Measurements from ENCODE around the gene PIGP.
"Not testable (repeated sequence)": the region's sequence is repeated elsewhere in the genome, so short reads cannot be mapped to it uniquely, and the experiment has no call there.

The PIGP gene

DNA sequence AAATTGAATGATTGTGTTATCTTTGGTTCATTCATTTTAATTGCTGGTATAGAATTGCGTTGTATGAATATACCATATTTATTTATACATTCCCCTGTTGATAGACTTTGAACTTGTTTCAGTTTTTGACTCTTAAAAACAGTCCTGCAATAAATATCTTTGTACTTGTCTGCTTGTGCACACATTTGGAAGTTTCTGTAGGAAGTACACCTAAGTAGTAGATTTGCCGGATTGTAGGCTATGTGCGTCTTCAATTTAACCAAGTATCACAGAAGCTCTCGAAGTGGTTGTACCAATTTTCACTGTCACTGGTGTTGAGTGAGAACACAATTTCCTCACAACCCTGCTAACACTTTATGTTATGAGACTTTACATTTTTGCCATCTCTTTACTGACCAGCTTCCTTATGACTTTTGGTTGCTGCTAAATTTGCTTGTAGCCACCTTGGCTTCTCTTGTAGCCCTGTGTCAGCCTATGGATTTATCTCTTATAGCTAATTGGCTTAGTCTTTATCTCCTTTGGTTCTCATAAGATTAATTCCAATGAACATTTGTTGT is 2.4 kb upstream of the PIGP start:
- DNase-seq (ENCODE audit: low read depth), result no peak

DNA sequence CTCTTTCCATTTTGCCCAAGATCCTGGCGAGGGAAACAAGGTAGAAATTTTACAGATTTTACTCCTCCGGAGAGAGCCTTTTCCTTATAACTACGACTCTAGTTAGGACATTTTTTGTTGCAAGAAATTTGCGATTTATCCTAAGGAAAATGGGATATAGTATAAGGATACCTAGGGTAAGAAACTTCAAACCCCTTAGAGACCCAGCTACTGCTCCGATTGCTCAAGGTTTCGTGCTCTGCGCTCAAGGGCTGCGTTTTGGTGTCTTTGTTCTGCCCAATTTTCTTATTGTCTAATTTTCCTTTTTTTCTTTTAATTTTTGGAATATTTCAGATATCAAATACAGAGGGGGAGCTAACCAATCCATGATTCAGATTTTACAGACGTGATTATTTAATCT is 1.7 kb upstream of the PIGP start:
- no peak for DNase-seq (ENCODE audit: low read depth)

DNA sequence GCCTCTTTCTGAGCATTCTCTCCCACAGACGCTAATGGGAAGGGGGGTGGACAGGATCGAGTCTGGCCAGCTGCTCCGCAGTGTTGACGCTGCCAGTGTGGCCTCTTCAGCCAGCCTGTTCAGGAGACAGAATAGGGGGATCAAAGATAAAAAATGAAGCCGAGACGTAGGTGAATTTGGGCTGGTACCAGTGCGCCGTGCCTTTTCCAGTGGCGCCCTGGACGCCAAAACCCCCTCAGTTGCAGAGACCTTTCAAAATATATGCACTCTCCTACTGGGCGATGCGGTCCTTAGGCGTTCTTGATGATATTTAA is 1.3 kb upstream of the PIGP start:
- DNase-seq (ENCODE audit: low read depth), result no peak

DNA sequence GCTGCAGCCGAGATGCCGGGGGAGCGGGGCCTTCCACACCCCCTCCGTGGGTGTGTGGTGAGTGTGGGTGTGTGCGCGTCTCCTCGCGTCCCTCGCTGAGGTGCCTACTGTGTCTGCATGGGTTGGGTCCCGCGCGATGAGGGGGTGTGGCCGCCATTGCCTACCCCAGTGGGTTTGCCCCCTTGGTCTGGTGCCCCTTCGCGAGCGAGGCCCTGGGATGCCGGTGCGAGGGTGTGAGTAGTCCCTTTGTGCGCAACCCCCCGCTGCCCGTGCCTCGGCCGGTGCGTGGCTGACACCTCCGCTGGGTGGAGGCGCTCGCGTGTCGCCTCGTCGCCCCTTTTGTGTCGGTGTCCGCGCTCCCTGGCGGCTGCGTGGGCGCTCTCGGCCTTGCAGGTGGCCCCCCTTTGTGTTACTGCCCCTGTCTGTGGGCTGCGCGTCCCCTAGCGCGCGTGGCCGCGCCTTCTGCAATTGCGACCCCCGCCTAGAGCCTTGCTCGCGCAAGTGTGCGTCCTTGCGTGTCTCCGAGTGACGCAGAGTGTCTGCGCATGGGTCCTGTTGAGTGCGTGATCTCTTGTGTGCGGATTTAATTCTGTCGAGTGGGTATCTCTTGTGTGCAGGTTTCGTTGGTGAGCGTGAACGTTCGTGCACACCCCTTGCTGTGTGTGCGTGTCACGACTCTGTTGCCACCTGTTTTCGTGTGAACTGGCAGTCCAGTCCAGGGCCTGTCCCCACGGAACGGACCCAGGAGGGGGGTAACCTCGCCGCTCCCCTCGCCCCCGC is 736 bp upstream of the PIGP start:
- peak; percentile 47 for DNase-seq (ENCODE audit: low read depth)

DNA sequence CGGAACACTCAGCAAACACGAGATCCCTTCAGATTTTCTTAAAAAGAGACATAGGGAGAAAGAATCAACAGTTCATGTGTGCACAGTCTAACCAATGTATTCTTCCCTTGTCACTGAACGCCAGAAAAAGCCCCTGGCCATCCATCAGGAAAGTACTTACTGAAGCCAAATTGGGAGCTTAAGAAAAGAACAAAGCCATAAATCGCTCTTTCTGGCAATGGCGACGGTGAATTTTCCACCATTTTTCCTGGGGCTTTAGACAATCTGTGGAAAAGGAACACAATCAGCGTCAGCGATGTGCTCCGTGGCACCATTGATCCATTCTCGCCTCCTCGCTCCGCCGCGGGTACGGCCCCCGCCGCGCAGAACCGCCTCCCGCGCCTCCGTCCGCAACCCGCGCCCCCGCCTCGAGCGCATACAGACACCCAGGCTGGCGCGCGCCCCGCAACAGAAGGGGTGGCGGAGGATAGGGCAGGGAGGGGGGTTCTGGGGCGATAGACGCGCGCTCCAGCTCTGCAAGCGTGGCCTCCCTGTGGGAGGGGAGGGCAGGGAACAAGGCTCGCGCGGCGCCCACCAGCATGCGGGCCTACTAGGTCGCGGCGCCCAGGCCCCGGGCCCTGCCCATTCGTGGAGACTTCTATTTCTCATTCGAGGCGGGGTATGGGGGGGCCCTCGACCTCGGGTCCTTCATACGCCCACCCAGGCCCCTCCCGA is 440 bp downstream of the PIGP start:
- no peak for DNase-seq (ENCODE audit: low read depth)

DNA sequence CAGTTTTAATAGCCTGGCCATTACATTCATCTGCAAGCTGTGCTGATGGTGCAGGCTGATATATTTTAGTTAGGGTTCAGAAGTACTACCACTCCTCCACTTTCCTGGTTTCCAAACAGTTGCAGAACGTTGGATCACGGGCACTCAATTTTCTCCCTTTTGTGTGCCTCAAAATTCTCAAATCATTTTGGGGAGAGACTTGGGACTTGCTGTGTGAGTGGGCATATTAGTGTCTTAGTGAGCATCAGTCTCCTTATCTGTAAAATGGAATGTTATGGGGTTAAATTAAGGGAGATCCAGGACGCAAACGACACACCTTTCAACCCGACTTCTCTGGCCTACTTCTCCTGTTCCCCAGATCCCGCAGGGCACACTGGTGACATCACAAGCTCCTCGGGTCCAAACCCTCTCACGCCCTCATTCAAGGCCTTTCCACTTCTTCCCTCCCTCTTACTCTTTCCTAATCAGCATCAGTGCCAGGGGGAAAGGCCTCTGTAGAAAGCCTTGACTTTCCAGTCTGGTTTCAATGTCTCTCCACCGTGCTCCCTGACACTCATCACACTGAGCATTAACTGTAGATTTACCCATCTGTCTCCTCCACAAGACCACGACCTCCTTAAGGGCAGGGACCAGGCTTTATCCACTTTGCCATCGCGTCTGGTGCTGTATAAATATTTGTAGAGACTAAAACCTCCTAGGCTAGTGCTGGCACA is 1.2 kb downstream of the PIGP start:
- no peak for DNase-seq (ENCODE audit: low read depth)

DNA sequence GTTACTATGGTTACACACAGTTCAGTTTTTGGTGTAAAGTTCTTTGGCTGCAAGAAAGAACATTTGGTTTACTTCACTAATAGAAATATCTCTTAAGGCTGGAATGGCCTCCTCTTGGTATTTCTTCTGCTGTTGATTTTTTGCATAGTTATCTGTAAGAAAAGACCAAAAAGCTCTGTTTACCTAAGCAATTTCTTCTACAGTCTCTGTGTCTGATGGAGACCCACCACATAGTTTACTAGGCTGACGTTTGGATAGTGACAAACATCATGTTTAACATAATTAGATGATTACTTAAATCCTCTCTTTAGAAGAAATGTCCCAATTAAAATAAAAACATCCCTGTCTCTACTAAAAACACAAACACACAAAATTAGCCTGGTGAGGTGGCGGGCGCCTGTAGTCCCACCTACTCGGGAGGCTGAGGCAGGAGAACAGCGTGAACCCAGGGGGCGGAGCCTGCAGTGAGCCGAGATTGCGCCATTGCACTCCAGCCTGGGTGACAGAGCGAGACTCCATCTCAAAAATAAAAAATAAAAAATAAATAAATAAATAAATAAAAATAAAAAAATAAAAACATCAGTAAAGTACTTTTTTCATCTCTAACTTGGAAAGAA is 7.2 kb downstream of the PIGP start:
- no peak for DNase-seq (ENCODE audit: low read depth)

DNA sequence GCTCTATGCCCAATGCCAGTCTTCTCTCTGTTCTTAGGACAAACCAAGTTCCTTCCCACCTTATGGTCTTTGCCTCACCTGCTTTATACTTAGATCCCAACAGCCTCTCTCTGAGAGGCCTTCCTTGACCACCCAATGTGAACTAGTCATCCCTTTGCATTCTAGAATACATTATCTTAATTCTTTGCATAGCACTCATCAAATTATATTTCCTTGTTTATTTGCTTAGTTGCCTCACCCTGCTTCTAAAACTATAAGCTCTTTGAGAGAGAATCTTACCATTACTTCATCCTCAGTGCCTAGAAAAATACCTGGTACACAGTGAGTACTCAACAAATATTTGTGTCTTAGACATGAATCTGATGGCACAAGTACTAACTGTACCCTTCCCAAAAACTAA is 8.0 kb downstream of the PIGP start:
- no peak for DNase-seq (ENCODE audit: low read depth)

DNA sequence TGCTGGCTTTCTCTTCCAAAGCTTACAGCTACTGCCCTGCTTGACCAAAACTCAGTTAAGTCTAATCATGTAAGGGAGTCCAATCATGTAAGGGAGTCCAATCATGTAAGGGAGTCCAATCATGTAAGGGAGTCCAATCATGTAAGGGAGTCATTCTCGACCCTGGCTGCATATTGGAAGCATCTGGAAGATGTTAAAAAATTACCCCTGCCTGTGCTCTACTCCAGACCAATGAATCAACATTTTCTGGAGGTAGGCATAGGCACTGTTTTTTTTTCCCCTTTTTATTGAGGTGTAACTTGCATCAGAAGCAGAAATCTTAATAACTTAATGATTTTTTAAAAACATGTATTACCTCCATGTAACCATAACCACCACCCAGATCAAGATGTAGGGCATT is 9.4 kb downstream of the PIGP start:
- DNase-seq (ENCODE audit: low read depth), result no peak

DNA sequence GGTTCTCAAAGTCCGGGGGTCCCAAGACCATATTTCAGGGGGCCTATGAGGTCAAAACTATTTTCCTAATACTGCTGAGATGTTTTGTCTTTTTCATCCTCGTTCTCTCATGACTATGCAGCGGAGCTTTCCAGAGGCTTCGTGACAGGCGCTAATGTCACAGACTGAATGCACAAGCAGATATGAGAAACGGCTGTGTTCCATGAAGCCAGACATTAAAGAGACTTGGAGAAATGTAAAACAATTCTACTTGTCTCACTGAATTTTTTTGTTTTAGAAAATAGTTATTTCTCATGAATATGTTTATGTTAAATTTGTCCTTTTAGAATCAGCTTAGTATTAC is 10.3 kb downstream of the PIGP start:
- DNase-seq (ENCODE audit: low read depth), result no peak

DNA sequence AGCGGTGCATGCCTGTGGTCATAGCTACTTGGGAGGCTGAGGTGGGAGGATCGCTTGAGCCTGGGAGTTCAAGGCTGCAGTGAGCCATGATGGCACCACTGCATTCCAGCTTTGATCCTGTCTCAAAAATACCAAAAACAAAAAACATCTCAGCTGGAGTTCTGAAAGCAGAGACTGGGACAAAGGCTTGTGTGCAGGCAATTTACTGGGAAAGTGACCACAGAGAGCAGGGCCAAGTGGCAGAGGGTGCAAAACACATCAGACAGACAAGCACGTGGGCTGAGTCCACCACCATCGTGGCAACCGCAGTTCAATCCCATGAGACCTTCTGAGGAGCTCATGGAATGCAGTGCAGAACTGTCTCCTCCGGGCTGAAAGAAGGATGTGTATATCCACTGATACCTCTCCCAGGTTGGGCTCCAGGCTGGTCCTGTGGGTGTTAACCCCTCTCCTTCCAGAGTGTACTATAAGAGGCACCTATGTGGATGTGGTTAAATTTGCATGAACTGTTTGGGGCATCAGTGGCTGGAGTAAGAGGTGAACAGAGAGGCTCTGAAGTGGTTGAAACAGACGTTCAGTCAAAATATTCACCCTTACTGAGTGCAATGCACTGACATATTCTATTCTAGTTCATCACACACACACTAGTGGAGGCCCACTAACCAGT is 10.8 kb downstream of the PIGP start:
- no peak for DNase-seq (ENCODE audit: low read depth)

DNA sequence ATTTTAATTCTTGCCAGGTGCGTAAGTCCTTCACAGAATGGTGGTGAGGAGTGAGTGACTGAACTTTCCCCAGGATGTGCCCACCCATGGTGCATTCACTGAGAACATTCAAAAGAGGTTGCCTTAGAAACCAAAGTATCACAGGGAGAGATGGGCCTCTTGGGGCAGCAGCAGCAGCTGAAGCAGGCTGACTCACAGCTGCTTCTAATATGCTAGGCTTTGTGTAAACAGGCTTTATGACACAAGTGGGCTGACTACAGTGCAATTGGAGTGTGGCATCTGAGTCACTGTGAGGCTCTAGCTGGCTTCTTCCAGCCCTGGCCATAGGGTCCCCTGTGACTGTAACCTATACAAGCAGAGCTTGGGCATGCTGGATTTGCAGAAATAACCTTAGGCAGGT is 12.6 kb downstream of the PIGP start:
- no peak for DNase-seq (ENCODE audit: low read depth)

DNA sequence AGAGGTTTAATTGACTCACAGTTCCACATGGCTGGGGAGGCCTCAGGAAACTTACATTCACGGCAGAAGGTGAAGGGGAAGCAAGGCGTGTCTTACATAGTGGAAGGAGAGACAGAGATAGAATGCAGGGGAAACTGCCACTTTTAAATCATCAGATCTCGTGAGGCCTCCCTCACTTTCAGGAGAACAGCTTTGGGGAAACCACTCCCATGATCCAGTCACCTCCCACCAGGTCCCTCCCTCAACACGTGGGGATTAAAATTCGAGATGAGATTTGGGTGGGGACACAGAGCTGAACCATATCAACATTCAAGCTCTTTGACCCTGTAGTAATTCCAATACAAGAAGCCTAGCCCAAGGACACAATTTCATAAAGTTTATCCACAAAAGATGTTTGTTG is 13.7 kb downstream of the PIGP start:
- no peak for DNase-seq (ENCODE audit: low read depth)

DNA sequence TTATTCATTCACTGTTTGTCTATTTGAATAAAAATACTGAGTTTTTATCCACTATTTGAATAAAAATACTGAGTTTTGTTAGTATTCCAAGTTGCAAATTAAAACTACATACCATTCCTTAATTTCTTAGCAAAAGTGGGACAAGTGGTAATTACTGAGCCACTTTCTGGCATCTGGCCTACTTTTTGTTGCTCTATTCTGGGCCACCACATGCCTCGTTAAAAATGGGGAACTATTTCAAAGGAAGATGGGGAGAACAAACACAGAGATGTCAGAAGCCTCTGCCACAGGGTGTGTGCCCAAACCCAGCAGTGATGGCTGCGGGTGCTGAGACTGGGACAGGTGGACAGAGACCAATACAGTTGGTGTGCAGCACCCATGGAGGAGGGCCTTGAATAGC is 14.6 kb downstream of the PIGP start:
- DNase-seq (ENCODE audit: low read depth), result no peak

DNA sequence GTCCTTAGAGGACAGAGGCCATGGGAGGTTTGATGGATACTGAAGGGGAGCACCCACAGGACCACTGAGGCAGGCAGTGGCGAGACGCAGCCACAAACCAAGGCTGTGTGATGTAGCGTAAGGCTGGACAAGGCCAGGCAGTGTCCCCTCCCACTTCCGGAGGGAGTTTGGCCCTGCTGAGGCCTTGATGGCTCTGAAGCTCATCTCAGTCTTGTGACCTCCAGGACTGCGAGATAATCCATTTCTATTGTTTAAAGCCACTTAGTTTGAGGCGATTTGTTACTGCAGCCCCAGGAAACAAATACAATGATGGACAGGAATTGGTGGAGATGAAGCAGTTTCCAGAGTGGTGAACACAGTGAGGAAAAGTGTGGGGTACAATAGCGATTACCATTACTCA is 15.3 kb downstream of the PIGP start:
- DNase-seq (ENCODE audit: low read depth), result no peak

DNA sequence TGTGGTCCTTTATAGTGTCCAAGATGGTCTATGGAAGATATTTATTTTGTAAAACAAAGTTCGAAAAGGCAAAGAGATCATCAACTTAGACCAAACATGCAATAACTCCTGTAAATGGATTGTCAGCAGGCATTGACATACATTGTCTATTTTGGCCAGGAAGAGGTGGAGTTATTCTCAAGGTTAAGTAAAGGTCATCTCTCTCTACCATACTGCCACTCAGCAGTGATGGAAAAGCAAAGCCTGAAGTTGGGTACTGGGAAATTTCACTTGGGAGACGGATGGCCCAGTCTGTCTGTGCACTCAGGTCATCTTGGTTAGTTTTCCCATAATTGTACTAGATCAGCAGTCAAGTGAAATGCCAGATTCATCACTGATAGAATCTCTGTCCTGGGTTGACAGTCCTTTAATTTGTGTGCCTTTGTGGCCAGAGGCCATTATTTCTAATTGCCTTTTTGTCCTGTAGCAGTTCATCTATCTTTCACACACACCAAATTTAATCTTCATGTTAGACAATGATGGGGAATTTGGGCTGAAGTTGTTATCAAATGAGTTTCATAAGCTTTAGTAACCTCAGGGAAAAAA is 17.5 kb downstream of the PIGP start:
- no peak for DNase-seq (ENCODE audit: low read depth)

DNA sequence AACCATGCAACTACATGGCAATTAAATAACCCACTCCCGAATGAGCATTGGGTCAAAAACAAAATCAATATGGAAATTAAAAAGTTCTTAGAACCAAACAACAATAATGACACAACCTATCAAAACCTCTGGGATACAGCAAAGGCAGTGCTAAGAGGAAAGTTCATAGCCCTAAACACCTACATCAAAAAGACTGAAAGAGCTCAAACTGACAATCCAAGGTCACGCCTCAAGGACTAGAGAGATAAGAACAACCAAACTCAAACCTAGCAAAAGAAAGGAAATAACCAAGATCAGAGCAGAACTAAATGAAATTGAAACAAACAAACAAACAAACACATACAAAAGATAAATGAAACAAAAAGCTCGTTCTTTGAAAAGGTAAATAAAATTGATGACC is 23.1 kb downstream of the PIGP start:
- not testable (repeated sequence) for DNase-seq (ENCODE audit: low read depth)

DNA sequence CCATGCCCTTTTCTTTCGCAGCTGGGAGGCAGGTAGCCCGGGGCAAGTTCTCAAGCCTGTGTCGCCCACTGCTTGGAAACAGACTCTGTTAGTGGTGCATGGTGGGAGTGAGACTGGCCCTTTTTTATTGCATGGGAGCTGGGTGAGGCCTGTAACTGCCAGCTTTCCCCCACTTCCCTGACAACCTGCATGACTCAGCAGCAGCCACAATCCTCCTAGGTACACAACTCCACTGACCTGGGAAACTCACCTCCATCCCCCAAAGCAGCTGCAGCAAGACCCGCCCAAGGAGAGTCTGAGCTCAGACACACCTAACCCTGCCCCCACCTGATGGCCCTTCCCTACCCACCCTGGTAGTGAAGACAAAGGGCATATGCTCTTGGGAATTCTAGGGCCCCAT is 25.8 kb downstream of the PIGP start:
- DNase-seq (ENCODE audit: low read depth), result no peak

DNA sequence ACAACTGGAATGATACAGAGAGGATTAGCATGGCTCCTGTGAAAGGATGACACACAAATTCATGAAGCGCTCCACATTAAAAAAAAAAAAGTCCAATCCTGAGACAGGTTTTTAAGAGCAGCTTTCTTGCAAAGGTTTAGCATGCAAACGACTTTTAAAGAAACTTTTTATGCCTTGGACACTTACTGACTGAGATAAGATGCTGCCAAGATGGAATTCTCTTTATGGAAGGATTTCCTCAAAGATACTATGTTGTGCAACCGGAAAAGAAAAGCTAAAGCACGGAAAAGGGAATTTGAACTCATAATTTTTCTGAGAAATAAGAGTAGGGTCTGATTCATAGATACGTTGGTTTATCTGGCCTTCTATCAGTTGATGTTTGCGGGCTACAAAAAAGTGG is 27.3 kb downstream of the PIGP start:
- DNase-seq (ENCODE audit: low read depth), result no peak

DNA sequence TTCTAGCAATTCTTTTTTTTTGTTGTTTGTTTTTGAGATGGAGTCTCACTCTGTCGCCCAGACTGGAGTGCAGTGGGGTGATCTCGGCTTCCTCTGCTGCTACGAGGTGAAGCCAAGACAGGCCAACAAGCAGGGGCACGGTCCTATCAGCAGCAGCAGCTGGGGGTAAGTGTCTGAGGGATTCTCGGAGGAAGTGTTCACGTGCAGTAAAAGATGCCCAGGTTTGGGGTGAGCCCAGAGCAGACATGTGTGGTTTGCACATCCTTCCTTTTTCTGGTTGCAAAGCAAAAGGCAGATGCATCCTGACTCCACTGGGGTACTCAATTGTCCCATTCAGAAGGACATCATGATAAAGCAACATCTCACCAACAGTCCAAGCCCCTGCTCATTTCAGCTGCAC is 27.7 kb downstream of the PIGP start:
- peak; percentile 100 for DNase-seq (ENCODE audit: low read depth)

DNA sequence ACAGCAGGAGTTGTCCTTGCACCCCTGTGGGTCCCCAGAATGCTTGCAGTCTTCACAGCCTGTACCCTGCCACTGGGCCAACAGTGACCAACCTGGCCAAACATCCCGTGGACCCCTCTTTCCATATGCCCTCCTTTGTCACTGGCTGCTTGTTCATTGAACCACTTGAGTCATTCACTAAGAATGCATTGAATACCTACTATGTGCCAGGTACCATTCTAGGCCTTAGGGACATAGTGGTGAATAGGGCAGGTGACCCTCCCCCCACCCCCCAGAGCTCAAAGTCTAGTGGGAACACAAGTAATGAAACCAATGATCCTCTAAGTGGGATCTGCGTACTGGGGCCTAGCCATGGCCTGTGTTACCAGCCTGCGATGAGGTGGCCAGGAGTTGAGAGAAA is 28.2 kb downstream of the PIGP start:
- no peak for DNase-seq (ENCODE audit: low read depth)

DNA sequence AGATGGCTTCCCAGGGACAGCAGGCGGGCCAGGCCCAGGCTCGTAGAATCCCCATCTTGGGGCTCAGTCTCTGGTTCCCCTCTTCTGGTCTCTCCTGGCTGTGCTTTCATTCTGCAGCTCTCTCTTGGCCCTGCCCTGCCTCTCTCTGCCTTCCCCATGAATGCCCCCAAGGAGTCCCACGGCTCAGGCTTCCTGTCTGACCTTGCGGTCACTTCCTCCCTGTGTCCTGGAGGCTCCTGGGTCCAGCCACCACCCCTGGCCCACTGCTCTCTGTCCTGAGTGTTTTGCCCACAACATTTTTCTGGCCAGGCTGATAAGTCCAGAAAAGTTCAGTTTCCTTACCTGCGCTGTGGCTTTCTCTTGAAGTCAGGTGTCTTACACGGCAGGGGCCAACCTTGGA is 29.1 kb downstream of the PIGP start:
- peak; percentile 54 for DNase-seq (ENCODE audit: low read depth)
